IMR-90 (cell line): ENCODE measurements around the gene NEFH. TPM values are rescaled to one million over a fixed set of nuclear protein-coding genes. Genes with fewer than 3 reads are reported as not detected.

Experiments used
- ATAC-seq: fragments of 200-7000 bp; cut with Tn5 transposase; 2 replicates; pipeline ENCODE4 v1.9.1; 2020; ENCODE audit warnings: low read depth, mild to moderate bottlenecking, moderate library complexity
- BruUV-seq: library from RNA; stranded (reverse); fragments of 400-500 nt; replicated peaks from 2 replicates; lab custom pipeline; 2021; lab: Mats Ljungman, UMichigan
- CTCF ChIA-PET: fragments of 300-600 bp; formaldehyde crosslinking; extraction: SDS; loops from one replicate; lab custom pipeline; 2021; ENCODE audit warnings: antibody characterized with exemption; lab: Yijun Ruan, JAX
- POLR2A ChIA-PET: fragments of 300-600 bp; sonication (Branson Sonifier 250); formaldehyde crosslinking; loops from one replicate; lab custom pipeline; 2022; ENCODE audit warnings: antibody characterized with exemption; ENCODE audit not compliant: unreplicated experiment; lab: Charles Lee
- DNase-seq: peaks from one replicate; pipeline ENCODE4 v3.0.0; 2013
- H2AFZ ChIP-seq: replicated peaks from 2 replicates; pipeline ENCODE3; 2013; ENCODE audit warnings: low read length, mild to moderate bottlenecking; ENCODE audit not compliant: poor library complexity
- H2AK5ac ChIP-seq: 2 replicates; pipeline ENCODE4 v1.6.1; 2013; ENCODE audit warnings: low read depth, low read length, inconsistent platforms
- H2AK9ac ChIP-seq: replicated peaks from 2 replicates; pipeline ENCODE3; 2013; ENCODE audit warnings: mild to moderate bottlenecking, low read depth, low read length, moderate library complexity; ENCODE audit not compliant: poor library complexity
- H2BK120ac ChIP-seq: 2 replicates; pipeline ENCODE4 v1.6.1; 2013; ENCODE audit warnings: low read depth, low read length, inconsistent platforms
- H2BK15ac ChIP-seq: 3 replicates; pipeline ENCODE4 v1.6.1; 2013; ENCODE audit warnings: low read depth, low read length, inconsistent platforms
- H2BK20ac ChIP-seq: 2 replicates; pipeline ENCODE4 v1.6.1; 2013; ENCODE audit warnings: low read depth, mild to moderate bottlenecking, inconsistent platforms, low read length, moderate library complexity
- H2BK5ac ChIP-seq: 2 replicates; pipeline ENCODE4 v1.6.1; 2013; ENCODE audit warnings: mild to moderate bottlenecking, low read depth, low read length, inconsistent platforms; ENCODE audit not compliant: poor library complexity, severe bottlenecking
- H3K14ac ChIP-seq: replicated peaks from 2 replicates; pipeline ENCODE4 v1.6.1; 2013; ENCODE audit warnings: low read depth, low read length, inconsistent platforms
- H3K18ac ChIP-seq: 2 replicates; pipeline ENCODE4 v1.6.1; 2013; ENCODE audit warnings: low read depth, low read length, control low read depth
- H3K23ac ChIP-seq: 2 replicates; pipeline ENCODE4 v1.6.1; 2013; ENCODE audit warnings: low read depth, low read length, inconsistent platforms
- H3K27ac ChIP-seq: 2 replicates; pipeline ENCODE4 v1.5.1; 2013; ENCODE audit warnings: mild to moderate bottlenecking, control low read depth, low read length; ENCODE audit not compliant: insufficient read depth
- H3K27me3 ChIP-seq: 2 replicates; pipeline ENCODE4 v1.6.1; 2013; ENCODE audit warnings: low read length; ENCODE audit not compliant: control insufficient read depth, insufficient read depth
- H3K36me3 ChIP-seq: 2 replicates; pipeline ENCODE4 v1.6.1; 2013; ENCODE audit warnings: low read length, mixed read lengths; ENCODE audit not compliant: control insufficient read depth, insufficient read depth
- H3K4ac ChIP-seq: 2 replicates; pipeline ENCODE4 v1.6.1; 2013; ENCODE audit warnings: low read depth, low read length, inconsistent platforms
- H3K4me1 ChIP-seq: 2 replicates; pipeline ENCODE4 v1.6.1; 2013; ENCODE audit warnings: low read length, mixed read lengths; ENCODE audit not compliant: control insufficient read depth, insufficient read depth
- H3K4me2 ChIP-seq: 2 replicates; pipeline ENCODE4 v1.6.1; 2013; ENCODE audit warnings: low read depth, mild to moderate bottlenecking, control low read depth, low read length, moderate library complexity
- H3K4me3 ChIP-seq: 2 replicates; pipeline ENCODE4 v1.5.1; 2013; ENCODE audit warnings: low read depth, mild to moderate bottlenecking, control low read depth, low read length, moderate library complexity; ENCODE audit not compliant: insufficient read depth
- H3K56ac ChIP-seq: 2 replicates; pipeline ENCODE4 v1.6.1; 2013; ENCODE audit warnings: low read length, inconsistent platforms; ENCODE audit not compliant: insufficient read depth; ENCODE audit errors: extremely low read depth
- H3K79me1 ChIP-seq, 2 experiments: 2 replicates each; pipeline ENCODE4 v1.6.1; 2013; ENCODE audit warnings: low read length in 2 of 2, inconsistent platforms in 1 of 2, low read depth in 1 of 2
- H3K9ac ChIP-seq: 2 replicates; pipeline ENCODE4 v1.6.1; 2013; ENCODE audit warnings: low read depth, low read length, control low read depth
- H3K9me1 ChIP-seq: 2 replicates; pipeline ENCODE4 v1.6.1; 2013; ENCODE audit warnings: low read length, inconsistent platforms; ENCODE audit not compliant: insufficient read depth
- H3K9me3 ChIP-seq: 2 replicates; pipeline ENCODE4 v1.6.1; 2013; ENCODE audit warnings: low read length; ENCODE audit not compliant: control insufficient read depth, insufficient read depth
- H4K20me1 ChIP-seq: 2 replicates; pipeline ENCODE4 v1.6.1; 2013; ENCODE audit warnings: low read length, inconsistent platforms; ENCODE audit not compliant: insufficient read depth
- H4K5ac ChIP-seq: 2 replicates; pipeline ENCODE4 v1.6.1; 2013; ENCODE audit warnings: mild to moderate bottlenecking, low read depth, low read length, control low read depth
- H4K8ac ChIP-seq, 2 experiments: 2 replicates each; pipeline ENCODE4 v1.6.1; 2013; ENCODE audit warnings: low read depth in 2 of 2, low read length in 2 of 2, control low read depth in 1 of 2, inconsistent platforms in 1 of 2
- H4K91ac ChIP-seq: 2 replicates; pipeline ENCODE4 v1.6.1; 2013; ENCODE audit warnings: low read depth, low read length, inconsistent platforms; ENCODE audit not compliant: insufficient read depth
- CTCF ChIP-seq: conservative IDR thresholded peaks from 2 replicates; pipeline ENCODE4 v1.5.1; 2012; ENCODE audit warnings: mild to moderate bottlenecking, low read depth, low read length, improper control_type of control experiment
- FOS ChIP-seq: fragments of 150-350 bp; IDR thresholded peaks from 2 replicates; pipeline ENCODE4 v1.6.1; 2016; ENCODE audit warnings: low read depth, low read length
- POLR2A ChIP-seq: IDR thresholded peaks from 2 replicates; pipeline ENCODE4 v1.6.1; 2012; ENCODE audit warnings: mild to moderate bottlenecking, low read depth, low read length
- RAD21 ChIP-seq: IDR thresholded peaks from 2 replicates; pipeline ENCODE4 v1.6.1; 2012; ENCODE audit warnings: low read length, improper control_type of control experiment
- WGBS, 2 experiments: methylation state at CpG; one replicate each; pipeline versions ENCODE4 v1.1.5 to v1.1.7; 2013; ENCODE audit warnings: missing lambda C conversion rate in 2 of 2; ENCODE audit not compliant: insufficient read length in 1 of 2; ENCODE audit errors: extremely low coverage in 2 of 2; 5-methylcytosine and 5-hydroxymethylcytosine counted together
- dilution Hi-C: fragments of 300-500 bp; cut with HindIII; formaldehyde crosslinking; loops from one replicate; pipeline ENCODE4 v1.14.3; 2018; ENCODE audit warnings: low sequenced_read_pairs; ENCODE audit not compliant: unreplicated experiment
- in situ Hi-C: fragments of 300-500 bp; cut with MboI; formaldehyde crosslinking; loops from 3 replicates; pipeline ENCODE4 v1.14.3; 2019; ENCODE audit warnings: low sequenced_read_pairs, inconsistent platforms, mixed read lengths
- intact Hi-C: fragments of 100-400 bp; cut with micrococcal nuclease; formaldehyde crosslinking; loops from 2 replicates; pipeline ENCODE4 v1.10.0; 2022
- polyA plus RNA-seq, 3 experiments: library from polyadenylated mRNA; depleted of rRNA; stranded (reverse); fragments of >200 nt; gene quantifications; 2 replicates each; pipeline ENCODE4 v1.2.3, GENCODE V29; 2012; ENCODE audit warnings: low replicate concordance in 1 of 3
- total RNA-seq: library from RNA; depleted of rRNA; stranded (reverse); fragments of >200 nt; gene quantifications from 2 replicates; pipeline ENCODE4 v1.2.3, GENCODE V29; 2012

The NEFH gene
- total and polyA plus RNA-seq, 2 of the 4 experiments (the other 2 are of a cell fraction) = 1.3 to 2.9 TPM

GRCh38 chr22:29470159-29470855 is 9.7 kb upstream of the NEFH start:
- no peak overlapping the region for H2BK20ac ChIP-seq
- dilution Hi-C loops (no loop called here), in situ Hi-C loops (no loop called here), intact Hi-C loops (no loop called here)
- no peak overlapping the region for H2BK15ac ChIP-seq
- no peak overlapping the region for H3K27ac ChIP-seq
- no peaks in the 10 kb centered on the region for H4K20me1 ChIP-seq
- CTCF ChIA-PET = interaction anchor here (0.6 to 1.3 kb wide), 4 partner anchors 13 to 142 kb away, joined by 3 to 4 read pairs (median 3); no protein-coding TSS in a partner anchor
- no peak overlapping the region for H3K23ac ChIP-seq
- H3K36me3 ChIP-seq = no peaks in the 10 kb centered on the region
- no peaks in the 10 kb centered on the region; the same call in 1 of the 2 replicates for H3K4me1 ChIP-seq
- DNase-seq = peak; percentile 24
- no TSS peak for BruUV-seq
- H3K27me3 ChIP-seq = peaks cover 44% of the 10 kb centered on the region
- H2BK120ac ChIP-seq = no peak overlapping the region
- H3K9me1 ChIP-seq = no peaks in the 10 kb centered on the region
- peak overlapping the region; percentile 37 for H3K4me3 ChIP-seq
- WGBS, 2 experiments = 15% methylated on average over 28 of the region's 54 CpGs; no CpG with 5 or more reads in 1 of the 2 experiments
- no peak overlapping the region for H3K18ac ChIP-seq
- H4K91ac ChIP-seq = no peak overlapping the region
- no peaks in the 10 kb centered on the region for H3K79me1 ChIP-seq
- no peaks in the 10 kb centered on the region for H3K9me3 ChIP-seq
- no peak overlapping the region for H3K4ac ChIP-seq
- H4K5ac ChIP-seq = no peak overlapping the region
- no peak overlapping the region for H4K8ac ChIP-seq
- POLR2A ChIA-PET = no interaction called here
- H3K56ac ChIP-seq = no peak overlapping the region
- no peak overlapping the region for H3K14ac ChIP-seq
- no peak overlapping the region for H3K9ac ChIP-seq
- no peak overlapping the region for H2BK5ac ChIP-seq
- no peak overlapping the region for H2AK5ac ChIP-seq
- TF ChIP-seq FOS (no peak), RAD21 (peak; percentile 49), POLR2A (no peak), CTCF (peak; percentile 74)
- peak overlapping the region; percentile 87 for H2AFZ ChIP-seq
- peak overlapping the region; percentile 70 for H3K4me2 ChIP-seq
- peak; percentile 71 for ATAC-seq
- H2AK9ac ChIP-seq = no peak overlapping the region
